Kidney epithelial cell (primary cell): ENCODE results near the gene SRSF10. TPM values are rescaled to one million over a fixed set of nuclear protein-coding genes. Genes with fewer than 3 reads are reported as not detected.

ENCODE experiments used
- DNase-seq: peaks from one replicate; pipeline ENCODE4 v3.0.0-alpha.2; 2010; ENCODE audit warnings: low read depth
- H3K27me3 ChIP-seq: 2 replicates; pipeline ENCODE4 v1.6.0; 2011; ENCODE audit warnings: low read length; ENCODE audit not compliant: control insufficient read depth, insufficient read depth
- H3K36me3 ChIP-seq: 2 replicates; pipeline ENCODE4 v1.5.1; 2011; ENCODE audit warnings: low read length; ENCODE audit not compliant: control insufficient read depth, insufficient read depth
- H3K4me3 ChIP-seq: 2 replicates; pipeline ENCODE4 v1.5.1; 2011; ENCODE audit warnings: low read depth, mild to moderate bottlenecking, control low read depth, low read length
- total RNA-seq: library from RNA; depleted of rRNA; stranded (reverse); fragments of >200 nt; gene quantifications from 2 replicates; pipeline ENCODE4 v1.2.3, GENCODE V29; 2015
- TF ChIP-seq, protein P1 (sequence below): IDR thresholded peaks from 2 replicates; pipeline ENCODE4 v1.5.1; 2011; ENCODE audit warnings: mild to moderate bottlenecking, moderate library complexity, low read length, control low read depth, inconsistent platforms; ENCODE audit not compliant: insufficient read depth, poor library complexity, severe bottlenecking

The SRSF10 gene
- total RNA-seq, 1 donor from 2014 or later: 74.3 TPM

DNA sequence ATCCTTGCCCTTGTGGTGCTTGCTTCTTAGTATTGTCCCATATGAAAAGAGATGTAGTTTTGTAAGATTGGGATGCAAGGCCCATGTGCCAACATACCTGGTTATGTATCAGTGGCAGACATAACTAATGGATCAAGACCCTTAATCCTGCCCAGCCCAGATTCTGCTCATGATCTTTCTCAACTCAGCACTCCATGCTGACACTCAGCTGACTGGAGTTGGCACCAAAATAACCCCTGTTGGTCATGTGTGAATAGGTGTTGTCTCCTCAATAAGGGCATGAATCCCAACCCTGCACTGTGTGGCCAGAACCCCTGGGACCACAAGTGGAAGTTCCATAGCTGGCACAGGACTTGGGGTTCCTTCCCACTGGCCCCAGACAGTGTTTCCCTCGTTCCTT lies 53.0 kb downstream of the SRSF10 start:
- no peaks in the 10 kb centered on the region for H3K36me3 ChIP-seq
- TF ChIP-seq, protein P1, sequence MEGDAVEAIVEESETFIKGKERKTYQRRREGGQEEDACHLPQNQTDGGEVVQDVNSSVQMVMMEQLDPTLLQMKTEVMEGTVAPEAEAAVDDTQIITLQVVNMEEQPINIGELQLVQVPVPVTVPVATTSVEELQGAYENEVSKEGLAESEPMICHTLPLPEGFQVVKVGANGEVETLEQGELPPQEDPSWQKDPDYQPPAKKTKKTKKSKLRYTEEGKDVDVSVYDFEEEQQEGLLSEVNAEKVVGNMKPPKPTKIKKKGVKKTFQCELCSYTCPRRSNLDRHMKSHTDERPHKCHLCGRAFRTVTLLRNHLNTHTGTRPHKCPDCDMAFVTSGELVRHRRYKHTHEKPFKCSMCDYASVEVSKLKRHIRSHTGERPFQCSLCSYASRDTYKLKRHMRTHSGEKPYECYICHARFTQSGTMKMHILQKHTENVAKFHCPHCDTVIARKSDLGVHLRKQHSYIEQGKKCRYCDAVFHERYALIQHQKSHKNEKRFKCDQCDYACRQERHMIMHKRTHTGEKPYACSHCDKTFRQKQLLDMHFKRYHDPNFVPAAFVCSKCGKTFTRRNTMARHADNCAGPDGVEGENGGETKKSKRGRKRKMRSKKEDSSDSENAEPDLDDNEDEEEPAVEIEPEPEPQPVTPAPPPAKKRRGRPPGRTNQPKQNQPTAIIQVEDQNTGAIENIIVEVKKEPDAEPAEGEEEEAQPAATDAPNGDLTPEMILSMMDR: no peak
- H3K4me3 ChIP-seq: no peak overlapping the region
- no peaks in the 10 kb centered on the region for H3K27me3 ChIP-seq
- DNase-seq: no peak

DNA sequence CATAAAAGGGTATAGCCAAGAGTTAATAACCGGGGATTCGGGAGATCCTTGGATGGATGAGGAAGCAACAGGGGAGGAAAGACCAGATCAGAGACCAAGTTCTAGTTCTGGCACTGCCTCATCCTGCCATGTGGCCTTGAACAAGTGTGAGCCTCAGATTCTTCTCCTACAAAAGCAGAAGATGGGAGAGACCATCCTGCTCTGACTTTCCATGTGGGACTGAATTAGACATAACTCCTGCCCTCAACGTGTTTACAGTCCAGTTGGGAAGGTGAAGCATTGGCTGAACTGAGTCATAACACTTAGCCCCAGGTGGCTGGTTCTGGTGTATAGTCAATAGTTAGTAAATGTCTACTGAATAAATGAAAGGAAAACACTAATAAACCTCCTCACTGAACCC lies 54.8 kb downstream of the SRSF10 start:
- no peak for DNase-seq
- TF ChIP-seq, protein P1: no peak
- H3K27me3 ChIP-seq: no peaks in the 10 kb centered on the region
- H3K4me3 ChIP-seq: no peak overlapping the region
- H3K36me3 ChIP-seq: no peaks in the 10 kb centered on the region

DNA sequence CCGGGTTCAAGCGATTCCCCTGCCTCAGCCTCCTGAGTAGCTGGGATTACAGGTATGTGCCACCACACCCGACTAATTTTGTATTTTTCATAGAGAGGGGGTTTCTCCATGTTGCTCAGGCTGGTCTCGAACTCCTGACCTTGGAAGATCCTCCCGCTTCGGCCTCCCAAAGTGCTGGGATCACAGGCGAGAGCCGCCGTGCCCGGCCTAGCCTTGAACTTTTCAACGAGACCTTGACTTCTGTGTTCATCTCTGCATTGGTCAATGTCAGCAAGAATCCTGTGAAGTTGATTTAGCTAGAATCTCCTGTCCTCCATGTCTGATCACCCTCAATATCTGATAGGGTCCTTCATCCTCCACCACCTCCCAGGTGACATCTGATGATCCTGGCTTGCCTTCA lies 55.5 kb downstream of the SRSF10 start:
- Histone ChIP-seq H3K4me3 (no peak overlapping the region), H3K27me3 (no peaks in the 10 kb centered on the region), H3K36me3 (no peaks in the 10 kb centered on the region)
- TF ChIP-seq, protein P1: no peak
- DNase-seq: no peak

DNA sequence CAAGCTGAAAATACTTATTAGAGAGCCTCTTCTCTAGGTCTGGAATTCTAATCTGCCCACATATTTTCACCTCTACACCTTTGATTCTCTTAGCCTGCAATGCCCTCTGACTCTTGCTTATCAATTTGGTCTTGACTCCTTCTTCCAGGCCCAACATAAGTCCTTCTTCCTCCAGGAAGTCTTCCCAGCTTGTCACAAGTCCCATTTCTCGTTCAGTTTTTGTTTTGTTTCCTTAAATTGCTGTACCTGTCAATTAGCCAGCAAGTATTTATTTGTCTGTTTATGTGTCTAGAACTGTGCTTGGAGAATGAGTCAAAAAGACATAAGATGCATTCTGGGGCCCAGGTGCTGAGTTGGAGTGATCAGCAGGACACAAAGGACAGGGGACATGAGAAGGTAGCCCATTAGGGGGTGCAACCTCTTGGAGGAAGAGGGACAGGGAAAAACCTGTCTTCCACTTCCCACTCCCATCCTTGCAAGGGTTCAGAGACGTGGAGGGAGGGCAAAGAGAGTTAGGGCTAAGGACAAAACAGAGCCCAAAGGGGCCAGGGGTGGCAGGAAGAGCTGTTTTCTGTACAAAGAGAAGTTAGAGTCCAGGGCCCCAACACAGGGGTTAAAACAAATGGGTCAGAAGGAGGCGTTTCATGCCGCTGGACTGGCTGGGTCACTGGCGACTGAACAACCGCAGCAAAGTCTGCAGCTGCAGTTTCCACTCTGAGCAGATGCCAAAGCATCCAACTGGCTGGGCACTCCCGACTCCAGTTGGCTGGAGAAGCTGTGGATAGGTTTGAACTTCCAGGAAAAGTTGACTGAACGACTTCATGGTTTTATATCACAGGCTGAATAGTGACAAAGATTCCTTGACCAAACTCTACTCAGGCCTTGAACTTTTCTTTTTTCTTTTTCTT lies 56.3 kb downstream of the SRSF10 start:
- no peak for DNase-seq
- Histone ChIP-seq H3K36me3 (no peaks in the 10 kb centered on the region), H3K4me3 (no peak overlapping the region), H3K27me3 (no peaks in the 10 kb centered on the region)
- TF ChIP-seq, protein P1: no peak

DNA sequence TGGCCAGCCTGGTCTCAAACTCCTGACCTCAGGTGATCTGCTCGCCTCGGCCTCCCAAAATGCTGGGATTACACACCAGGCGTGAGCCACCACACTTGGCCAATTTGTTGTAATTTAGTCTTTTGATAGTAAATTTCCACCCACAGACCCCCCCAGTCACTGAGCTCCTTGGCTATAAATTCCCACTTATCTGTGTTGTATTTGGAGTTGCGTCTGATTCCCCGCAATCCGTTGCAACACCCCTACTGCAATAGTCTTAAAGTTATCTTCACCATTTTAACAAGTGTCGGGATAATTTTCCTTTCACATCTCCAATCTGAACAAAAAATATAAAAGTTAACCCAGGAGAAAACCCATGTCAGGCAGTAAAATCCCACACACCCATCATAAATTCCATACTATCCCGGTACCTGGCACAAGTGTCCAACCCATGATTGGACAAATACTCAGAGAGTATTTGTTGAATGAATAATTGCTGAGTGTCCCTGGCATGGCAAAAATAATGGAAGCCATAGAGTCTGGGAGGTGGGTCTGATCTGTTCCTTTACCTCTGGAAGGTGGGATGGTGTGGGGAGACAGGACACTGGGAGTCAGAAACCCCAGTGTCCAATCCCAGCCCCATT lies 57.7 kb downstream of the SRSF10 start:
- Histone ChIP-seq H3K36me3 (no peaks in the 10 kb centered on the region), H3K27me3 (no peaks in the 10 kb centered on the region), H3K4me3 (no peak overlapping the region)
- no peak for DNase-seq
- TF ChIP-seq, protein P1: no peak
